ENCODE measurements around the gene ALDH1A2. TPM values are rescaled to one million over a fixed set of nuclear protein-coding genes. Genes with fewer than 3 reads are reported as not detected.

The ALDH1A2 gene
- total RNA-seq, 4 donors from 2014 or later = 47.9 to 128 (median 109) TPM

GRCh38 chr15:58016581-58017175 lies 48.8 kb downstream of the ALDH1A2 start:
- Histone ChIP-seq H3K27me3 (no peaks in the 10 kb centered on the region), H3K4me1 (no peaks in the 10 kb centered on the region), H3K4me3 (no peak overlapping the region), H3K9me3 (no peaks in the 10 kb centered on the region), H3K36me3 (no peaks in the 10 kb centered on the region), H3K27ac (no peak overlapping the region)
- no peak for DNase-seq
- TF ChIP-seq POLR2A (IDR thresholded peaks at IDR 0.05) = no peak
- TF ChIP-seq CTCF (IDR thresholded peaks at IDR 0.05) = no peak
- intact Hi-C loops (cut with DNase I; ENCODE audit: low total_unique reads) = no loop called here

GRCh38 chr15:58015565-58015964 lies 49.9 kb downstream of the ALDH1A2 start:
- TF ChIP-seq POLR2A (IDR thresholded peaks at IDR 0.05) = no peak
- no peak for TF ChIP-seq CTCF (IDR thresholded peaks at IDR 0.05)
- Histone ChIP-seq H3K4me1 (no peaks in the 10 kb centered on the region), H3K4me3 (no peak overlapping the region), H3K27ac (no peak overlapping the region), H3K36me3 (no peaks in the 10 kb centered on the region), H3K9me3 (no peaks in the 10 kb centered on the region), H3K27me3 (no peaks in the 10 kb centered on the region)
- DNase-seq = no peak
- intact Hi-C loops (cut with DNase I; ENCODE audit: low total_unique reads) = no loop called here

DNA sequence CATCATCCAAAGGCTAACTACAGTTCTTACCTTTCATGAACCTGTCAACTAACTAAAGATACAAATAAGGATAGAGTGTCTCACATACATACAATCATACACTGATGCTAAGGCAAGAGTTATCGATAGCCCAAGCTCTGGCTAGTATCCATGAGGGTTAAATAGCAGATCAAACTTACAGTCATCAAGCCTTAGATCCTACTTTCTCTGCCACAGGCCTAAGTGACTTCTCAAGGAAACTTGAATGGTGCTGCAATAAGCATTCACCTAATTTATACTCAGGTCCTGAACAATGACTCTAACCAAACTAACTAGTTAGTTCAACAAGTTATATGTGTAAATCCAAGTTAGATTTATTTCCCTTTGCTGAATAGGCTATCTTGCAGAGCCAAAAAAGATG lies 51.0 kb downstream of the ALDH1A2 start:
- TF ChIP-seq CTCF (IDR thresholded peaks at IDR 0.05) = no peak
- TF ChIP-seq POLR2A (IDR thresholded peaks at IDR 0.05) = no peak
- intact Hi-C loops (cut with DNase I; ENCODE audit: low total_unique reads) = no loop called here
- Histone ChIP-seq H3K36me3 (no peaks in the 10 kb centered on the region), H3K27ac (no peak overlapping the region), H3K4me1 (no peaks in the 10 kb centered on the region), H3K27me3 (no peaks in the 10 kb centered on the region), H3K4me3 (no peak overlapping the region), H3K9me3 (no peaks in the 10 kb centered on the region)
- no peak for DNase-seq

DNA sequence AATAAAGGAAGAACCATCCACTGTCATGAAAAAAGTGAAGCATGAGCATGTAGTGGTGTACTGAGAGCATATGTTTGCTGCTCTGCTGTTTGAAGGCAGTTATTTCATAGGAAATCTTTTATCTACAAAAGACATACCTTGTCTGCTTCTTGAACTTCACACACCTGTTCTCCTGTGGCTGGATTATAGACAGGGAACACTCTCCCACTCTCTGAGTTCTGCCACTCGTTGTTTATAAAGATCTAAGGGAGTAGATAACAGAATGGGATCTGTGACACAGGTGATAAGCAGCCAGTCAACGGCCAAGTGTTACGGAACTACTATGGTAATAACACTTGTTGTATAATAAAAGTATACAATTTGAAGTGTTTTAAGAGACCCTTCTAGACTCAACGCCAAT lies 51.5 kb downstream of the ALDH1A2 start:
- no peaks in the 10 kb centered on the region for H3K4me1 ChIP-seq
- H3K36me3 ChIP-seq = no peaks in the 10 kb centered on the region
- no peak overlapping the region for H3K4me3 ChIP-seq
- intact Hi-C loops (cut with DNase I; ENCODE audit: low total_unique reads) = no loop called here
- DNase-seq = no peak
- no peak overlapping the region for H3K27ac ChIP-seq
- no peaks in the 10 kb centered on the region for H3K27me3 ChIP-seq
- TF ChIP-seq CTCF (IDR thresholded peaks at IDR 0.05) = no peak
- TF ChIP-seq POLR2A (IDR thresholded peaks at IDR 0.05) = no peak
- H3K9me3 ChIP-seq = no peaks in the 10 kb centered on the region

GRCh38 chr15:58010983-58011382 lies 54.5 kb downstream of the ALDH1A2 start:
- no peaks in the 10 kb centered on the region for H3K36me3 ChIP-seq
- TF ChIP-seq POLR2A (IDR thresholded peaks at IDR 0.05) (no peak), CTCF (IDR thresholded peaks at IDR 0.05) (no peak)

More at GRCh38 chr15:58010983-58011382, 54.5 kb downstream of the ALDH1A2 start:
- Histone ChIP-seq H3K4me1 (no peaks in the 10 kb centered on the region), H3K4me3 (no peak overlapping the region), H3K9me3 (no peaks in the 10 kb centered on the region), H3K27ac (no peak overlapping the region), H3K27me3 (no peaks in the 10 kb centered on the region)
- no peak for DNase-seq
- intact Hi-C loops (cut with DNase I; ENCODE audit: low total_unique reads) = no loop called here
